IPS DF 4.7 (cell line): ENCODE measurements around the gene ATP1A2.

Experiments used
- DNase-seq: peaks from one replicate; pipeline ENCODE4 v3.0.0-alpha.2; 2013; ENCODE audit warnings: low spot score; ENCODE audit errors: extremely low read depth

The ATP1A2 gene

GRCh38 chr1:160168609-160169369, 53.2 kb downstream of the ATP1A2 start:
- no peak for DNase-seq

- DNase-seq: peak; percentile 99
Observed at GRCh38 chr1:160169553-160170399, 54.2 kb downstream of the ATP1A2 start.

GRCh38 chr1:160171354-160171753, 55.8 kb downstream of the ATP1A2 start:
- no peak for DNase-seq

GRCh38 chr1:160171980-160172379, 56.4 kb downstream of the ATP1A2 start:
- DNase-seq: no peak

GRCh38 chr1:160177231-160177630, 61.7 kb downstream of the ATP1A2 start:
- DNase-seq: no peak

- no peak for DNase-seq
Observed at GRCh38 chr1:160177667-160178066, 62.1 kb downstream of the ATP1A2 start.

- DNase-seq: no peak
Observed at GRCh38 chr1:160178731-160179130, 63.2 kb downstream of the ATP1A2 start.

- no peak for DNase-seq
Observed at GRCh38 chr1:160179336-160179735, 63.8 kb downstream of the ATP1A2 start.

- no peak for DNase-seq
Observed at GRCh38 chr1:160186246-160186645, 70.7 kb downstream of the ATP1A2 start.

GRCh38 chr1:160186729-160187128, 71.2 kb downstream of the ATP1A2 start:
- DNase-seq: no peak

- DNase-seq: no peak
Observed at GRCh38 chr1:160187407-160187806, 71.8 kb downstream of the ATP1A2 start.

- DNase-seq: no peak
Observed at GRCh38 chr1:160188341-160188740, 72.8 kb downstream of the ATP1A2 start.

- DNase-seq: no peak
Observed at GRCh38 chr1:160189649-160190625, 74.4 kb downstream of the ATP1A2 start, which contains the start of gene CASQ1. Gene CASQ1, plus strand, starts transcription at chr1:160190575. Its CDS starts 177 bp downstream, at chr1:160190752.

GRCh38 chr1:160191756-160192155, 76.2 kb downstream of the ATP1A2 start:
- no peak for DNase-seq

GRCh38 chr1:160192234-160192633, 76.7 kb downstream of the ATP1A2 start:
- no peak for DNase-seq
